Measurements from ENCODE around the gene IVNS1ABP. TPM values are rescaled to one million over a fixed set of nuclear protein-coding genes. Genes with fewer than 3 reads are reported as not detected.

Gene IVNS1ABP
- total and polyA plus RNA-seq, 9 of the 15 experiments (the other 6 are each of a cell fraction or from before 2014, with no cell fraction given): 30.6 to 126 (median 77.7) TPM

DNA sequence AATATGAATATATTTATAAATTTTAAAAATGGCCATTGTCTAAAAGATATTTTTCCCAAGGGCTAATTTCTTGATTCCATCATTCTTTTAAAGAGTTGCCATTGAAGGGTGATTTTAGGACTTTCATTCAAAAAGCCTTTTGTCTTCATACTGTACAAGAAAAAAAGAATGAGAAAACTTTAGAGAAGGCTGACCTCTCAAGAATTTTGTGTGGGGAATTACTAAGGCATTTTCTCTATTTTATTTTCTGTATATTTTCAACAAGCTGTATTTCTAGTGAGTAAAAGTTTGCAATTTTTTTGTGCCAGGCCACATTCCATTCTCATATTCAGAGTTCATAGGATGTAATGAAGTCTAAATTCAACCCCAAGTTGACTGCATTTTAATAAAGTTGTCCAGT lies 49.3 kb downstream of the IVNS1ABP start:
- no peaks in the 10 kb centered on the region for H3K27me3 ChIP-seq (ENCODE audit: control insufficient read depth in 2 of 2, insufficient read depth in 2 of 2, low read length in 2 of 2)
- no peak for FAIRE-seq
- CTCF ChIA-PET (ENCODE audit: low intra/inter-chr PET ratio): no interaction called here

More for the DNA sequence above, 49.3 kb downstream of the IVNS1ABP start:
- no peaks in the 10 kb centered on the region for H3K79me2 ChIP-seq (ENCODE audit: control insufficient read depth, insufficient read depth, low read length)
- DNase-seq (ENCODE audit: extremely low read depth in 1 of 4, low spot score in 3 of 4): no peak
- no peak overlapping the region for H2AFZ ChIP-seq (ENCODE audit: low read depth, low read length)
- TF ChIP-seq ZNF512 (tag; IDR thresholded peaks at IDR 0.05) (no peak), GTF2B (IDR thresholded peaks at IDR 0.05; ENCODE audit: extremely low read depth, insufficient read length) (no peak), ZNF644 (tag; IDR thresholded peaks at IDR 0.05; ENCODE audit: low read depth) (no peak), MCM2 (IDR thresholded peaks at IDR 0.05; ENCODE audit: low read depth) (no peak), BHLHE40 (IDR thresholded peaks at IDR 0.05; ENCODE audit: low read length) (no peak), MEF2D (tag; conservative IDR thresholded peaks at IDR 0.05; ENCODE audit: low read depth) (no peak), ATF1 (CRISPR knock-in tag; IDR thresholded peaks at IDR 0.05) (no peak), ATF1 (tag; IDR thresholded peaks at IDR 0.05) (no peak), MYBL2 (IDR thresholded peaks at IDR 0.05; ENCODE audit: low read depth) (no peak), MYBL2 (CRISPR knock-in tag; IDR thresholded peaks at IDR 0.05; ENCODE audit: borderline replicate concordance) (no peak), CBX2 (IDR thresholded peaks at IDR 0.05; ENCODE audit: insufficient read depth, low read length, poor library complexity, severe bottlenecking) (no peak)
- TF ChIP-seq, protein P1, sequence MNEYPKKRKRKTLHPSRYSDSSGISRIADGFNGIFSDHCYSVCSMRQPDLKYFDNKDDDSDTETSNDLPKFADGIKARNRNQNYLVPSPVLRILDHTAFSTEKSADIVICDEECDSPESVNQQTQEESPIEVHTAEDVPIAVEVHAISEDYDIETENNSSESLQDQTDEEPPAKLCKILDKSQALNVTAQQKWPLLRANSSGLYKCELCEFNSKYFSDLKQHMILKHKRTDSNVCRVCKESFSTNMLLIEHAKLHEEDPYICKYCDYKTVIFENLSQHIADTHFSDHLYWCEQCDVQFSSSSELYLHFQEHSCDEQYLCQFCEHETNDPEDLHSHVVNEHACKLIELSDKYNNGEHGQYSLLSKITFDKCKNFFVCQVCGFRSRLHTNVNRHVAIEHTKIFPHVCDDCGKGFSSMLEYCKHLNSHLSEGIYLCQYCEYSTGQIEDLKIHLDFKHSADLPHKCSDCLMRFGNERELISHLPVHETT (CRISPR knock-in tag; conservative IDR thresholded peaks at IDR 0.05 in 1 of 2, IDR thresholded peaks at IDR 0.05 in 1 of 2): no peak
- TF ChIP-seq, protein P2, sequence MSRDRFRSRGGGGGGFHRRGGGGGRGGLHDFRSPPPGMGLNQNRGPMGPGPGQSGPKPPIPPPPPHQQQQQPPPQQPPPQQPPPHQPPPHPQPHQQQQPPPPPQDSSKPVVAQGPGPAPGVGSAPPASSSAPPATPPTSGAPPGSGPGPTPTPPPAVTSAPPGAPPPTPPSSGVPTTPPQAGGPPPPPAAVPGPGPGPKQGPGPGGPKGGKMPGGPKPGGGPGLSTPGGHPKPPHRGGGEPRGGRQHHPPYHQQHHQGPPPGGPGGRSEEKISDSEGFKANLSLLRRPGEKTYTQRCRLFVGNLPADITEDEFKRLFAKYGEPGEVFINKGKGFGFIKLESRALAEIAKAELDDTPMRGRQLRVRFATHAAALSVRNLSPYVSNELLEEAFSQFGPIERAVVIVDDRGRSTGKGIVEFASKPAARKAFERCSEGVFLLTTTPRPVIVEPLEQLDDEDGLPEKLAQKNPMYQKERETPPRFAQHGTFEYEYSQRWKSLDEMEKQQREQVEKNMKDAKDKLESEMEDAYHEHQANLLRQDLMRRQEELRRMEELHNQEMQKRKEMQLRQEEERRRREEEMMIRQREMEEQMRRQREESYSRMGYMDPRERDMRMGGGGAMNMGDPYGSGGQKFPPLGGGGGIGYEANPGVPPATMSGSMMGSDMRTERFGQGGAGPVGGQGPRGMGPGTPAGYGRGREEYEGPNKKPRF (IDR thresholded peaks at IDR 0.05; ENCODE audit: low read depth, low read length): no peak
- H4K20me1 ChIP-seq (replicated peaks; ENCODE audit: control insufficient read depth, insufficient read depth, low read length): no peaks in the 10 kb centered on the region
- H3K9ac ChIP-seq (ENCODE audit: insufficient read depth in 1 of 2, low read depth in 2 of 2, low read length in 2 of 2): no peak overlapping the region
- H3K9me3 ChIP-seq (replicated peaks; ENCODE audit: control insufficient read depth, insufficient read depth, low read depth, low read length): peaks cover 5% of the 10 kb centered on the region; the same call in 1 of the 2 replicates
- no peaks in the 10 kb centered on the region for H3K9me1 ChIP-seq (ENCODE audit: control insufficient read depth, insufficient read depth, low read length)
- no peak overlapping the region for H3K4me2 ChIP-seq (ENCODE audit: insufficient read depth, low read length)
- no peak overlapping the region for H3K27ac ChIP-seq (ENCODE audit: extremely low read depth, low read depth, low read length)
- no peak overlapping the region for H3K4me3 ChIP-seq
- in situ Hi-C loops (cut with MboI) (no loop called here), intact Hi-C loops (cut with micrococcal nuclease) (no loop called here)
- no peak for ATAC-seq
- H3K36me3 ChIP-seq (ENCODE audit: control insufficient read depth, insufficient read depth, low read length): no peaks in the 10 kb centered on the region
- BruUV-seq (replicated peaks): no TSS peak
- H3K4me1 ChIP-seq (replicated peaks in 1 of 2; ENCODE audit: control insufficient read depth in 2 of 2, insufficient read depth in 2 of 2, low read length in 2 of 2): peaks cover 2 to 19% of the 10 kb centered on the region in 2 experiments; a peak in 4 of 5 replicates
- POLR2A ChIA-PET: interaction anchor here (1.8 kb wide), 1 partner anchor 18 kb away, joined by 5 read pairs; no protein-coding TSS in a partner anchor
